Body of pancreas (tissue), 4 donors: ENCODE data around the gene C2CD5. TPM values are rescaled to one million over a fixed set of nuclear protein-coding genes. Genes with fewer than 3 reads are reported as not detected.

Experiments
- ATAC-seq: fragments of 150-250 bp; one replicate; pipeline ENCODE4 v1.9.1; 2016
- DNase-seq, 4 donors: peaks; one replicate each; pipeline ENCODE4 v3.0.0-alpha.2; 2019
- H3K27ac ChIP-seq, 4 donors: fragments of 200-600 bp; sonication (generic); 1 replicate in 3 of 4; 2 replicates in 1 of 4; pipeline versions ENCODE4 v1.5.1 to v1.6.1; 2016 to 2019; ENCODE audit warnings: mild to moderate bottlenecking in 1 of 4, mixed read lengths in 1 of 4, moderate library complexity in 1 of 4
- H3K27me3 ChIP-seq, 2 donors: fragments of 200-600 bp; sonication (generic); one replicate each; pipeline ENCODE4 v1.6.0; 2016; ENCODE audit warnings: mild to moderate bottlenecking in 1 of 2
- H3K36me3 ChIP-seq, 2 donors: fragments of 200-600 bp; sonication (generic); replicated peaks in 1 of 2; 2 replicates each; pipeline ENCODE4 v1.5.1; 2016; ENCODE audit warnings: low read depth in 2 of 2; ENCODE audit not compliant: insufficient read depth in 1 of 2
- H3K4me1 ChIP-seq: fragments of 200-600 bp; sonication (generic); one replicate; pipeline ENCODE4 v1.6.0; 2016
- H3K4me3 ChIP-seq, 2 donors: fragments of 200-600 bp; sonication (generic); 1 replicate in 1 of 2; 2 replicates in 1 of 2; pipeline ENCODE4 v1.5.1; 2016 to 2019
- H3K9me3 ChIP-seq, 3 donors: fragments of 200-600 bp; sonication (generic); 1 replicate in 2 of 3; 2 replicates in 1 of 3; pipeline ENCODE4 v1.5.1; 2016
- POLR2A ChIP-seq, 3 donors: fragments of 450-650 bp; IDR thresholded peaks; one replicate each; pipeline ENCODE4 v1.6.1; 2016; ENCODE audit warnings: antibody characterized with exemption in 3 of 3, mild to moderate bottlenecking in 2 of 3
- WGBS, 2 donors: methylation state at CpG; one replicate each; pipeline ENCODE4 v1.1.5; 2017; 5-methylcytosine and 5-hydroxymethylcytosine counted together
- intact Hi-C: fragments of 100-400 bp; cut with DNase I; formaldehyde crosslinking; loops from one replicate; pipeline ENCODE4 v1.15.1; 2023
- total RNA-seq, 2 donors: library from RNA; depleted of rRNA; stranded (reverse); fragments of >200 nt; gene quantifications; one replicate each; pipeline ENCODE4 v1.1.0, GENCODE V29; 2016
- TF ChIP-seq, protein P1 (sequence below), 7 experiments: fragments of 450-650 bp in 4 of 7; fragments of 200-600 bp in 3 of 7; sonication (generic) in 3 of 7; IDR thresholded peaks; one replicate each; pipeline ENCODE4 v1.5.1; 2016 to 2019; ENCODE audit warnings: antibody characterized with exemption in 7 of 7

The C2CD5 gene
- total RNA-seq, 2 donors from 2014 or later = 12.2 to 32.9 TPM

DNA sequence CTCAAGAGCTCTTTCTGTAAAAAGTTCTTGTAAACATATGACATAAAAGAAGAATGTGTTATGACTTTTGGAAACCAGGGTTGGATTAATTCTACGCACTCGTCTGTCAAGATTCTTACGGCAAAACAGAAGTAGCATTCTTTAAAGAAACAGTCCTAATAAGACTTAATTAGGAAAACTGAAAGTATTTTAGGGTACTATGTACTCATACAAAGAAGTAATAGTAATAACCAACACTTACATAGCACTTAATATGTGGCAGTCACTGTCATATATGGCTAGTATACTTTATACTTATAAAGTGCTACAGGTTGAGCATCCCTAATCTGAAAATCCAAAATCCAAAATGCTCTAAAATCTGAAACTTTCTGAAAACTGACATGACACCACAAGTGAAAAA is 136.9 kb downstream of the C2CD5 start:
- Histone ChIP-seq H3K27me3 (no peaks in the 10 kb centered on the region), H3K36me3 (no peaks in the 10 kb centered on the region), H3K27ac (no peak overlapping the region), H3K4me3 (no peak overlapping the region), H3K4me1 (peaks cover 18% of the 10 kb centered on the region), H3K9me3 (no peaks in the 10 kb centered on the region)
- intact Hi-C loops = no loop called here
- ATAC-seq (no peak), DNase-seq (no peak)
- WGBS, 2 donors = 88 to 91% methylated on average over 3 of the region's 3 CpGs
- TF ChIP-seq, protein P1, sequence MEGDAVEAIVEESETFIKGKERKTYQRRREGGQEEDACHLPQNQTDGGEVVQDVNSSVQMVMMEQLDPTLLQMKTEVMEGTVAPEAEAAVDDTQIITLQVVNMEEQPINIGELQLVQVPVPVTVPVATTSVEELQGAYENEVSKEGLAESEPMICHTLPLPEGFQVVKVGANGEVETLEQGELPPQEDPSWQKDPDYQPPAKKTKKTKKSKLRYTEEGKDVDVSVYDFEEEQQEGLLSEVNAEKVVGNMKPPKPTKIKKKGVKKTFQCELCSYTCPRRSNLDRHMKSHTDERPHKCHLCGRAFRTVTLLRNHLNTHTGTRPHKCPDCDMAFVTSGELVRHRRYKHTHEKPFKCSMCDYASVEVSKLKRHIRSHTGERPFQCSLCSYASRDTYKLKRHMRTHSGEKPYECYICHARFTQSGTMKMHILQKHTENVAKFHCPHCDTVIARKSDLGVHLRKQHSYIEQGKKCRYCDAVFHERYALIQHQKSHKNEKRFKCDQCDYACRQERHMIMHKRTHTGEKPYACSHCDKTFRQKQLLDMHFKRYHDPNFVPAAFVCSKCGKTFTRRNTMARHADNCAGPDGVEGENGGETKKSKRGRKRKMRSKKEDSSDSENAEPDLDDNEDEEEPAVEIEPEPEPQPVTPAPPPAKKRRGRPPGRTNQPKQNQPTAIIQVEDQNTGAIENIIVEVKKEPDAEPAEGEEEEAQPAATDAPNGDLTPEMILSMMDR (IDR thresholded peaks at IDR 0.05) = no peak
- no peak for TF ChIP-seq POLR2A (IDR thresholded peaks at IDR 0.05)

- DNase-seq (no peak), ATAC-seq (no peak)
- Histone ChIP-seq H3K27me3 (no peaks in the 10 kb centered on the region), H3K4me1 (peaks cover 18% of the 10 kb centered on the region), H3K4me3 (no peak overlapping the region), H3K27ac (no peak overlapping the region), H3K9me3 (no peaks in the 10 kb centered on the region), H3K36me3 (no peaks in the 10 kb centered on the region)
- 92 to 98% methylated on average over 1 of the region's 1 CpG for WGBS, 2 donors
- TF ChIP-seq, protein P1 (IDR thresholded peaks at IDR 0.05) = no peak
- no peak for TF ChIP-seq POLR2A (IDR thresholded peaks at IDR 0.05)
- intact Hi-C loops = no loop called here
Measured at GRCh38 chr12:22406627-22407026, 137.7 kb downstream of the C2CD5 start.

DNA sequence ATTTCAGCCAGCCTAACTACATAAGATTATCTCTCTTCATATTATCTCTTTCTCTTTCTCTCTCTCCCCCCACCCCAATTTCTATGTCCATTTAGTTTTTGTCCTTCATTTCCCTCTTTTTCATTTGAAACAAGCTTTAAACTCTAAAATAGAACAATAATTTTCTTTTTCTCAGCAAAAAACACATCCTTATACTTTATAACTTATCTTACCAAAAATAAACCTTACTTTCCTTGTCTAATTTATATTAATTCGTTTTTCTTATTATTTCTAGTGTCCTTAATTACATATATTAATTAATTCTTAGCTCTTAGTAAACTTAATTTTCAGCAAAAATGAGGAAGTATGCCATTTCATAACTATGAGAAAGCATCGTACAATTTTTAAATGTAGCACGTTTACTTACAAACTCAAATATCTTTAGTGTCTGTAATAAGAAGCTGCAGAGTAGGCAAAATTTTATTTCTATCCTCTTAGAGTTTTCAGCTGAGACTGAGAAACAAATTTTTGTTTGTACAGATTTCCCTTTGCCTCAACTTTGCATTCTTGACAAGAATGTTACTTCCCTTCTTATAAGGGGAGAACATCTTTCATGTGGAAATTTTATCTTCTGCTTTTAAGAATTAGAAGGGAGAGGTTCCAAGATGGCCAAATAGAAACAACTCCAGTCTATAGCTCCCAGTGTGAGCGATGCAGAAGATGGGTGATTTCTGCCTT is 144.7 kb downstream of the C2CD5 start:
- Histone ChIP-seq H3K4me1 (no peaks in the 10 kb centered on the region), H3K4me3 (no peak overlapping the region), H3K27me3 (no peaks in the 10 kb centered on the region), H3K27ac (no peak overlapping the region), H3K36me3 (no peaks in the 10 kb centered on the region), H3K9me3 (peaks cover 0 to 7% (median 0%) of the 10 kb centered on the region in 3 donors)
- TF ChIP-seq, protein P1 (IDR thresholded peaks at IDR 0.05) = no peak
- no peak for TF ChIP-seq POLR2A (IDR thresholded peaks at IDR 0.05)
- DNase-seq = no peak
- intact Hi-C loops = no loop called here
- no peak for ATAC-seq
- WGBS, 2 donors = 62 to 69% methylated on average over 4 of the region's 4 CpGs

Other genes with a start within 250 kb of the C2CD5 start
- under 1 TPM in 1 of 2 donors, not detected in 1; under 0.01 TPM for gene ST8SIA1, start 209.8 kb downstream of the C2CD5 start, total RNA-seq
- gene ETNK1, start 80.6 kb upstream of the C2CD5 start, total RNA-seq = 10 to 100 TPM; 23.9 to 25.1 TPM